ENCODE measurements around the gene CD2AP. TPM values are rescaled to one million over a fixed set of nuclear protein-coding genes. Genes with fewer than 3 reads are reported as not detected.

The CD2AP gene
- total RNA-seq, 1 experiment from 2014 or later, result 20.6 TPM

DNA sequence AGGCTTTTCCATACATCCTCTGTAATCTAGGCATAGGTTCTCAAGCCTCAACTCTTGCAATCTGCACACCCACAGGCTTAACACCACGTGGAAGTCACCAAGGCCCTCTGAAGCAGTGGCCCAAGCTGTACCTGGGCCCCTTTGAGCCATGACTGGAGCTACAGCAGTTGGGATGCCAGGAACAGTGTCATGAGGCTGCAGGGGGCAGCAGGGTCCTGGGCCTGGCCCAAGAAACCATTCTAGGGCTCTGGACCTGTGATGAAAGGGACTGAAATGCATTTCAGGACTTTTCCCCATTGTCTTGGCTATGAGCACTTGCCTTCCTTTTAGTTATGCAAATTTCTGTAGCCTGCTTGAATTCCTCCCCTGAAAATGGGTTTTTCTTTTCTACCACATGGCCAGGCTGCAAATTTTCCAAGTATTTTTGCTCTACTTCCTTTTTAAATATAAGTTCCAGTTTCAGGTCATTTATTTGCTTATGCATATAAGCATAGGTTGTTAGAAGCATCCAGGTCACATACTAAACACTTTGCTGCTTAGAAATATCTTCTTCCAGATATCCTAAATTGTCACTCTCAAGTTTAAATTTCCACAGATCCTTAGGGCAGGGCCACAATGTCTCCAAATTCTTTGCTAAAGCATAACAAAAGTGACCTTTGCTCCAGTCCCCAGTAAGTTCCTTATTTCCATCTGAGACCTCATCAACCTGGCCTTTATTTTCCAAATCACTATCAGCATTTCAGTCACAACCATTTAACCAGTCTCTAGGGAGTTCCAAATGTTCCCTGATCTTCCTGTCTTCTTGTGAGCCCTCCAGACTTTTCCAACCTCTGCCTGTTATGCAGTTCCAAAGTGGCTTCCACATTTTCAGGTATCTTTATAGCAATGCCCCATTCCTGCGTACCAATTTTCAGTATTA lies 48.6 kb upstream of the CD2AP start:
- ChIA-PET POLR2A (ENCODE audit: low non-redundant PET) (no interaction called here), CTCF (no interaction called here)
- DNase-seq (ENCODE audit: low spot score), result no peak
- no peak overlapping the region for H3K27ac ChIP-seq (ENCODE audit: low read depth, low read length, poor library complexity, severe bottlenecking)
- no peaks in the 10 kb centered on the region for H3K4me1 ChIP-seq (ENCODE audit: insufficient read depth, low read length, poor library complexity, severe bottlenecking)
- intact Hi-C loops (cut with micrococcal nuclease; ENCODE audit: unreplicated experiment), result no loop called here
- no peaks in the 10 kb centered on the region for H3K36me3 ChIP-seq (ENCODE audit: insufficient read depth, low read length, poor library complexity, severe bottlenecking)
- no peak overlapping the region for H3K4me3 ChIP-seq (ENCODE audit: low read depth, low read length, poor library complexity, severe bottlenecking)
- H3K9me3 ChIP-seq (ENCODE audit: low read depth, low read length, poor library complexity, severe bottlenecking), result no peaks in the 10 kb centered on the region
- TF ChIP-seq, protein P1, sequence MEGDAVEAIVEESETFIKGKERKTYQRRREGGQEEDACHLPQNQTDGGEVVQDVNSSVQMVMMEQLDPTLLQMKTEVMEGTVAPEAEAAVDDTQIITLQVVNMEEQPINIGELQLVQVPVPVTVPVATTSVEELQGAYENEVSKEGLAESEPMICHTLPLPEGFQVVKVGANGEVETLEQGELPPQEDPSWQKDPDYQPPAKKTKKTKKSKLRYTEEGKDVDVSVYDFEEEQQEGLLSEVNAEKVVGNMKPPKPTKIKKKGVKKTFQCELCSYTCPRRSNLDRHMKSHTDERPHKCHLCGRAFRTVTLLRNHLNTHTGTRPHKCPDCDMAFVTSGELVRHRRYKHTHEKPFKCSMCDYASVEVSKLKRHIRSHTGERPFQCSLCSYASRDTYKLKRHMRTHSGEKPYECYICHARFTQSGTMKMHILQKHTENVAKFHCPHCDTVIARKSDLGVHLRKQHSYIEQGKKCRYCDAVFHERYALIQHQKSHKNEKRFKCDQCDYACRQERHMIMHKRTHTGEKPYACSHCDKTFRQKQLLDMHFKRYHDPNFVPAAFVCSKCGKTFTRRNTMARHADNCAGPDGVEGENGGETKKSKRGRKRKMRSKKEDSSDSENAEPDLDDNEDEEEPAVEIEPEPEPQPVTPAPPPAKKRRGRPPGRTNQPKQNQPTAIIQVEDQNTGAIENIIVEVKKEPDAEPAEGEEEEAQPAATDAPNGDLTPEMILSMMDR (conservative IDR thresholded peaks at IDR 0.05; ENCODE audit: low read depth, low read length), result no peak
- TF ChIP-seq EZH2 (IDR thresholded peaks at IDR 0.05; ENCODE audit: borderline replicate concordance, low read depth, low read length, poor library complexity, severe bottlenecking), result no peak
- BruUV-seq (replicated peaks), result no TSS peak
- no peaks in the 10 kb centered on the region for H3K27me3 ChIP-seq (replicated peaks; ENCODE audit: insufficient read depth, low read depth, low read length, poor library complexity)

DNA sequence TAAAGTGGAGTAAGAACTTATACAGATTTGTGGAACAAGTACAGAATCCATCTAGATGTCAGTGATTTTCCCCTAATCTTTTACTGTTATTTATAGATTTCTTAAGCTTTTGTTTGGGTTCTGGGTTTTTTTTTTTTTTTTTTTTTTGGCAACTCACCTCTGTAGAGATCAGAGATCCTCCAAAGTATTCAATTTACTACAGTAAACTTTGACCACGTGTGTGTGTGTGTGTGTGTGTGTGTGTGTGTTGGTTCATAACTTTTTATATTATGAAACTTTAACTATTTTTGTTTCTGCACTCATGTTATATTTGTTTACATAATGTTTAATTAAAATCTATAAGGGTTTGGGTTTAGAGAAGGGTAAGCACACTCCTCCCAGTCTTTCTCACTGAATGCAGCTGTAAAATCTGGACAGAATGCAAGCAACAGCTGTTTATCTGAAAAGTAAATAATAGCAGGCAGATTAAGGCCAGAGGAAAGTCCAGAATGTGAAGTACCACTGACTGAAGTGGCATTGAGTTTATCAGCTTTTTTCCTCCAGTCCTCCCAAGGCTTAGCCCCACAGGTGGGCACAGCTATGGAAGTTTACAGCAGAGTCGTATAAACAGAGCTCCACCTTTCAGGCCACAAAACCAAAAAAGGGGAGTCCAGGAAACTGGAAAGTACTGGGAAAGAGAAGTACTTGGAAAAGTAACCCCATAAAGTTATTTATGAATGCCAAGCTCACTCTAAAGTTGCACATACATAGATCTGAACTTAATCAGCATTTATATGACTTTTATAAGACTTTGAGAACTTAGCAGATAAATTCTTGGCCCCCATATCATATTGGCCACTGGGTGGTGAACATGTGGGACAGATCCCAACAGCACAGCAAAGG lies 43.0 kb upstream of the CD2AP start:
- ChIA-PET POLR2A (ENCODE audit: low non-redundant PET) (no interaction called here), CTCF (no interaction called here)
- peaks cover 3% of the 10 kb centered on the region for H3K27me3 ChIP-seq (replicated peaks; ENCODE audit: insufficient read depth, low read depth, low read length, poor library complexity)

DNA sequence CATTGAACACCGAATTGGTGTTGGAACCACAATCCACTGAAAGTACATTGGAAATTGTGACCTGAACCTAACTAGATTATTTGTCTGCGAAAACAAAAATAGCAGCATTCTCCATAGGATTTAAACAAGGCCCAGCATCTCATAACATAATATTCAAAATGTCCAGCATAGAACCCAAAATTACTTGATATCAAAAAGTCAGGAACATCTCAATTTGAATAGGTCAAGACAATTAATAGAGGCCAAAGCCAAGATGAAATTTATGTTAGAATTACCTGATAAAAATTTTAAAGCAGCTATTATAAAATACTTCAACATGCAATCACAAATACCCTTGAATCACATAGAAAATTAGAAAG lies 42.4 kb upstream of the CD2AP start:
- CTCF ChIA-PET, result no interaction called here

More for the DNA sequence above, 43.0 kb upstream of the CD2AP start:
- TF ChIP-seq EZH2 (IDR thresholded peaks at IDR 0.05; ENCODE audit: borderline replicate concordance, low read depth, low read length, poor library complexity, severe bottlenecking), result no peak
- TF ChIP-seq, protein P1 (conservative IDR thresholded peaks at IDR 0.05; ENCODE audit: low read depth, low read length), result no peak
- intact Hi-C loops (cut with micrococcal nuclease; ENCODE audit: unreplicated experiment), result no loop called here
- DNase-seq (ENCODE audit: low spot score), result no peak
- Histone ChIP-seq H3K36me3 (ENCODE audit: insufficient read depth, low read length, poor library complexity, severe bottlenecking) (no peaks in the 10 kb centered on the region), H3K27ac (ENCODE audit: low read depth, low read length, poor library complexity, severe bottlenecking) (no peak overlapping the region), H3K4me3 (ENCODE audit: low read depth, low read length, poor library complexity, severe bottlenecking) (no peak overlapping the region), H3K4me1 (ENCODE audit: insufficient read depth, low read length, poor library complexity, severe bottlenecking) (no peaks in the 10 kb centered on the region), H3K9me3 (ENCODE audit: low read depth, low read length, poor library complexity, severe bottlenecking) (no peaks in the 10 kb centered on the region)
- BruUV-seq (replicated peaks), result no TSS peak

More for the DNA sequence above, 42.4 kb upstream of the CD2AP start:
- no TSS peak for BruUV-seq (replicated peaks)
- no peaks in the 10 kb centered on the region for H3K9me3 ChIP-seq (ENCODE audit: low read depth, low read length, poor library complexity, severe bottlenecking)
- H3K36me3 ChIP-seq (ENCODE audit: insufficient read depth, low read length, poor library complexity, severe bottlenecking), result no peaks in the 10 kb centered on the region
- POLR2A ChIA-PET (ENCODE audit: low non-redundant PET), result no interaction called here
- H3K27ac ChIP-seq (ENCODE audit: low read depth, low read length, poor library complexity, severe bottlenecking), result no peak overlapping the region
- no peak overlapping the region for H3K4me3 ChIP-seq (ENCODE audit: low read depth, low read length, poor library complexity, severe bottlenecking)
- intact Hi-C loops (cut with micrococcal nuclease; ENCODE audit: unreplicated experiment), result no loop called here
- TF ChIP-seq, protein P1 (conservative IDR thresholded peaks at IDR 0.05; ENCODE audit: low read depth, low read length), result no peak
- no peak for TF ChIP-seq EZH2 (IDR thresholded peaks at IDR 0.05; ENCODE audit: borderline replicate concordance, low read depth, low read length, poor library complexity, severe bottlenecking)
- no peaks in the 10 kb centered on the region for H3K4me1 ChIP-seq (ENCODE audit: insufficient read depth, low read length, poor library complexity, severe bottlenecking)
- no peak for DNase-seq (ENCODE audit: low spot score)
- H3K27me3 ChIP-seq (replicated peaks; ENCODE audit: insufficient read depth, low read depth, low read length, poor library complexity), result peaks cover 3% of the 10 kb centered on the region

Measured in A673 (cell line).